ENCODE results near the gene PFKFB4. TPM values are rescaled to one million over a fixed set of nuclear protein-coding genes. Genes with fewer than 3 reads are reported as not detected.

Gene PFKFB4
- total and polyA plus RNA-seq, 9 of the 15 experiments (the other 6 are each of a cell fraction or from before 2014, with no cell fraction given): 0.92 to 56.3 (median 13.5) TPM

DNA sequence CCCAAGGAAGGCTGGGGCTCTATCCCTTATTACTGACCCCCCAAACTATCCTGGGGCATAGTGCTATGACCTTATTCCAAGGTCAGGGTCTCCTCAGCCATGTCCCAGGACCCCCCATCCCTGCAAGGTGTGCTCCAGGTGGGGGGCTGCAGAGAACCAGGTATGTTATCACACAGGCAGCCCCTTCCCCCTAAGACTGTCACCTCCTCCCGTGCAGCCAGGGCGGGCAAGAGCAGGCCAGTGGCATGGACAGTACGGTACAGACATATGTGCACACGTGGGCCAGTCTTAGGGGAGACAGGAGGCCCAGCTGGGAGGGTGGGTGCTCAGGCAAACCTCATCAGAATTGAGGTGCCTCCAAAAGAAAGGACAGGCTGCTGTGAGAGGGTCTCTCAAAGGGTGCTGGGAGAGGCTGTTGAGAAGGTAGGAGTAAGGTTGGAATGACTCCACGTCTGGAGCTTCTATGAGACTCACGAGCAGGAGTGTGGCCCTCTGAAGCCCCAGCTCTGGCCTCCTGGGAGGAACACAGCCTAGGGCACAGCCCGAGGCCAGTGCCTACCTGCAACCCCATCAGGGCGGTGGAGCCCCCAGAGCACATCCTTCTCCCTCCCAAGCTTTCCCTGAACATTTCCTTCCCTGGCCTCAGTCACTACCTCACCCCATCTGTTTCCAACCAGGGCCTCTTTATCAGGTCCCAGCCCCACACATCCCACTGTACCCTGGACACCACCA is 40.2 kb upstream of the PFKFB4 start (continued):
- TF ChIP-seq GTF2F1 (IDR thresholded peaks at IDR 0.05; ENCODE audit: low read depth, low read length) (no peak), RBFOX2 (IDR thresholded peaks at IDR 0.05; ENCODE audit: low read depth, low read length) (peak; percentile 29; the same call in 1 of the 2 replicates), NELFE (IDR thresholded peaks at IDR 0.05; ENCODE audit: insufficient read depth, insufficient read length) (no peak), MBD2 (IDR thresholded peaks at IDR 0.05; ENCODE audit: borderline replicate concordance, low read depth) (no peak), POLR2G (IDR thresholded peaks at IDR 0.05; ENCODE audit: low read depth, low read length) (peak; percentile 63; the same call in 1 of the 2 replicates), ZNF3 (CRISPR knock-in tag; IDR thresholded peaks at IDR 0.05) (no peak), ZNF696 (CRISPR knock-in tag; conservative IDR thresholded peaks at IDR 0.05) (no peak), SUPT5H (IDR thresholded peaks at IDR 0.05) (no peak; the same call in 1 of the 2 replicates), SMARCB1 (IDR thresholded peaks at IDR 0.05; ENCODE audit: insufficient read length, low read depth) (no peak)
- TF ChIP-seq, protein P1, sequence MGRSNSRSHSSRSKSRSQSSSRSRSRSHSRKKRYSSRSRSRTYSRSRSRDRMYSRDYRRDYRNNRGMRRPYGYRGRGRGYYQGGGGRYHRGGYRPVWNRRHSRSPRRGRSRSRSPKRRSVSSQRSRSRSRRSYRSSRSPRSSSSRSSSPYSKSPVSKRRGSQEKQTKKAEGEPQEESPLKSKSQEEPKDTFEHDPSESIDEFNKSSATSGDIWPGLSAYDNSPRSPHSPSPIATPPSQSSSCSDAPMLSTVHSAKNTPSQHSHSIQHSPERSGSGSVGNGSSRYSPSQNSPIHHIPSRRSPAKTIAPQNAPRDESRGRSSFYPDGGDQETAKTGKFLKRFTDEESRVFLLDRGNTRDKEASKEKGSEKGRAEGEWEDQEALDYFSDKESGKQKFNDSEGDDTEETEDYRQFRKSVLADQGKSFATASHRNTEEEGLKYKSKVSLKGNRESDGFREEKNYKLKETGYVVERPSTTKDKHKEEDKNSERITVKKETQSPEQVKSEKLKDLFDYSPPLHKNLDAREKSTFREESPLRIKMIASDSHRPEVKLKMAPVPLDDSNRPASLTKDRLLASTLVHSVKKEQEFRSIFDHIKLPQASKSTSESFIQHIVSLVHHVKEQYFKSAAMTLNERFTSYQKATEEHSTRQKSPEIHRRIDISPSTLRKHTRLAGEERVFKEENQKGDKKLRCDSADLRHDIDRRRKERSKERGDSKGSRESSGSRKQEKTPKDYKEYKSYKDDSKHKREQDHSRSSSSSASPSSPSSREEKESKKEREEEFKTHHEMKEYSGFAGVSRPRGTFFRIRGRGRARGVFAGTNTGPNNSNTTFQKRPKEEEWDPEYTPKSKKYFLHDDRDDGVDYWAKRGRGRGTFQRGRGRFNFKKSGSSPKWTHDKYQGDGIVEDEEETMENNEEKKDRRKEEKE (IDR thresholded peaks at IDR 0.05; ENCODE audit: borderline replicate concordance in 1 of 2, control insufficient read depth in 1 of 2, low read depth in 2 of 2, low read length in 1 of 2): no peak

Measured in K562 (cell line).